Ammon's horn (tissue), 1 donor: ENCODE data around the gene NRXN2.

Experiments used
- DNase-seq: peaks from one replicate; pipeline ENCODE4 v3.0.0-alpha.2; 2016; ENCODE audit warnings: low spot score

Gene NRXN2

DNA sequence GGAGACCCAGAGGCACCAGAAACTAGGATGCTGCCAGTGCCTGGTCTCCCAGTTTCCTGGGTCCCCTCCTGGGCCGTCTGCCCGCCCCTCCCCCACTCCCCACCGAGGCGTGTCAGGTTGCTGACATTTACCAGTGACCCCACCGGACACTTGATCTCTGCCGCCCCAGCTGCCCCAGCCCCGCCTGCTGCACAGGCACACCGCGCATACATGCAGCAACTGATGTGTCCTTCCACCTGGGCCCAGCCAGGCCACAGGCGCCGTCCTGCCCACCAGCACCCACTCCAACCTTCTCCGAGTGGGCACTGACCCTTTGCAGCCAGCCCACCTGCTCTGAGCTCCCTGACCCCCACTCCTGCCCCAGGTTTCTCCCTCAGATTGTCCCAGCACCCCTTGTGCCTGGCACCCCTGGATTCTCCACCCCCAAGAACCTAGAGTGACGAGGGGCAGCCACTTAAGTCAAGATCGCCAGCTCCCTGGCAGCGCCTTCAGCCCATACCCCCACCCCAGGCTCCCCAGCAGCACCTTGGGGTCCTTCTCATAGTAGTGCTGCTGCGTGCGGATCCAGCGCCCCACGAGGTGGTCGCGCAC is 36.2 kb upstream of the NRXN2 start:
- no peak for DNase-seq

GRCh38 chr11:64758330-64759079 is 35.5 kb upstream of the NRXN2 start:
- DNase-seq = no peak

- no peak for DNase-seq
Measured at GRCh38 chr11:64757549-64758329, 34.7 kb upstream of the NRXN2 start.

GRCh38 chr11:64755681-64756361 is 32.8 kb upstream of the NRXN2 start:
- no peak for DNase-seq

DNA sequence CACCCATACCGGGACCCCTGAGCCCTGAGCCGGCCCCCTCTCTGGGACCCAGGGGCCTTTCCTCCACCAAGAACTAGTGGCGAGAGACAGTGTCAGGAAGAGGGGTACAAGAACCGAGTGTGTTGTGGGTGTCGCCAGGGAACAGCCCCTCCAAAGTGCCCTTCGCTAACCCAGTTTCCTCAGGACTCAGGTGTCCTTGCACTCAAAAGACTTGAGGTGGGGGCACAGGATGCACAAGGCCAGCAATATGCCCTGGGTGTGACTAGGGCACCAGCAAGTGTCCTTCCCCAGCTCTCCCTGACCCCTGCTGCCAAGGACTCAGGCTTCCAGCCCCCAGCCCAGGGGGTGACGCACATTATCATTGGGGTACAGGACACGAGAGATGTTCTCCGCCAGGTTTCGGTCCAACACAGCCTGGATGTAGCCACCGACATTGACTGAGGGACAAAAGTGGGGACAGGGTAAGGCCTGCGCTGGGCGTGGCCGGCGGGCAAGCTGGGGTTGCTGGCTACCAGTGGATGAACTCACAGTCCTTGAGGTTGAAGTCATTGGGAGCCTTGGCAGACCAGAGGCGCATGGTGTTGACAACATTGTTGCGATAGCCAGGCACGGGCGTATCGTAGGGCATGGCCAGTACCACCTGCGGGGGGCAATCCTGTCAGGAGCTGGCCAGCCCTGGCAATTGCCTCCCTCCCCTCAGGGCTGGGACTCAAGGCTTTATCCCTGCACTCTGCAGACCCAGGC is 32.1 kb upstream of the NRXN2 start:
- DNase-seq = no peak

DNA sequence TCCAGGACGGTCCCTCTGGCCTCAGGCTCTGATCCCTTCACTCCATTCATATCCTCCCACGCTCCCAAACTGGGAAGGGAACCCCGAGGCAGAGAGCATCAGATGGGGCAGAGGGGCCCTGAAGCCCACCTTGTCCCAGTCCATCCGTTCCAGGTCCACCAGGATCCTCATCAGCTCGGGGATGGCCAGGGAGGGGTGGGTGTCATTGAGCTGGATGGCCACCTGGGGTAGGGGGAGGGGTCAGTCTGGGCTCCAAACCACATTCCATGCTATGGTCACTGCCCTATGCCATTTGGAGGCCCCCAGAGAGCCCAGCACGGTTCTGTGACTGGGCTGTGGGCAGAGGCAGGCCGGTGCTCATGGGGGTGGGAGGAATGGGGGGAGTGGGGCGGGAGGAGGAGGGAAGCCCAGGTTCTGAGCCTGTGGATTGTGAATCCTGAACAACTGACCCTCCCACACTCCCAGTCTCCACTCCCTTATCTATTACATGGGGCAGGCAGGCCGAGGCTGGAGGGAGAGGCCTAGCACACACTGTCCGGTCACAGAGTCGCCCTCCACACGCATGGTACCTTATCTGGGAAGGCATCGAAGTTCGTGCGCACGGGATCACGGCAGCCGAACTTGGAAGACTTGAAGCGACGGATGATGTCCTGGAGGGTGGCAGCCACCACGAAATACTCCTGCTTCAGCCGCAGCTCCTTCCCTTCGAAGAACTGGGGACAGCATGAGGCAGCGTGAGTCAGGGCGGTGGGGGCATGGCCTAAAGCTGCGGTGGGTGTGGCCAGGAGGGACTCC is 31.3 kb upstream of the NRXN2 start:
- no peak for DNase-seq

- no peak for DNase-seq
Measured at GRCh38 chr11:64753380-64754123, 30.6 kb upstream of the NRXN2 start.

DNA sequence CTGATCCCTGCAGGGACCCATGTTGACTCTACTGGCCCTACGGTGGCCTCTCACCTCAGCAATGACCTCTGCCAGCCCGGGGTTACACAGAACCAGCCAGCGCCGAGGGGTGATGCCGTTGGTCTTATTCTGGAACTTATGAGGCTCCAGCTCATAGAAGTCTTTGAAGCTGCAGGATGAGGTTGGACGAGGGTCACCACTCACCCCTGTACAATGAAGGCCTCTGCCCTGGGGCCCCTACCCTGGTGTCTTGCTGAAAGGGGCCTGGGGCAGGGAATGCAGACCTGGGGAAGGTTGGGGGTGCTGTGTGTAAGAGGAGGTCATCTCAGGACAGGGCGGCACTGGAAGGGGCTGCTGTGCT is 30.0 kb upstream of the NRXN2 start:
- DNase-seq = no peak

DNA sequence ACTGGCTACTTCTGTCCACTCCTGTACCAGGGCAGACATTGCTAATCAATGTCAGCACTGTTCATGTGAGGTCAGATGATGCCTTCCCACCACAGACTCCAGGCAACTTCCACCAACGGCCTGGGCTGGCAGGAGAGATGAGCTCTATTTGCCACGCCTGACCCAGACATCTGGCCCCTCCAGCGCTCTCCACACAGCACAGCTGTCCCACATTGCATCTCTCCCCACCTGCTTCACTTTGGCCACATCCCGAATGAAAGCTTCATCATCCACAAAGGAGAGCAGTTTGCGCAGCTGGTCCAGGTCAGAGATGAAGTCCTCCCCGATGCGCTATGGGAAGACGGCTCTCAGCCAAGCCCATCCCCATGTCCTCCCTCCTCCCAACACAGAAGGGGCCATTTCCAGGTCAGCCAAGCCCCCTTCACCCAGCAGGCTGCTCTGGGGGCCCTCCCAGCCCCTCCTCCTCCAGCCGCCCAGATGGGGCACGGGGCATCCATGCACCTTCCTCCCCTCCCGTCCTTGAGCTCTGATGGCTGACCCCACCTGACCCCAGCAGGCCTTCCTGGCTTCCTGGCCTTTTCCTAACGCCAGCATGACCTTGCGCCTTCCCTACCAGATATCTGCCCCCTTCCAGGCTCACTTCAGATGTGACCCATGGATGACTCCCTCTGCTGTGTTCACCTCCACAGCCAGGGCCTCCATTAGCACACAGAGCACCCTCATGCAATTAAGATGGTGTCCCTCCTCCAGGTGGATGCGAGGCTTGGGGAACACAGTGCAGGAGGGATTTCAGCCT is 29.4 kb upstream of the NRXN2 start:
- DNase-seq = no peak

GRCh38 chr11:64751580-64751979 is 28.6 kb upstream of the NRXN2 start:
- no peak for DNase-seq

- DNase-seq = no peak
Measured at GRCh38 chr11:64751136-64751535, 28.1 kb upstream of the NRXN2 start.

DNA sequence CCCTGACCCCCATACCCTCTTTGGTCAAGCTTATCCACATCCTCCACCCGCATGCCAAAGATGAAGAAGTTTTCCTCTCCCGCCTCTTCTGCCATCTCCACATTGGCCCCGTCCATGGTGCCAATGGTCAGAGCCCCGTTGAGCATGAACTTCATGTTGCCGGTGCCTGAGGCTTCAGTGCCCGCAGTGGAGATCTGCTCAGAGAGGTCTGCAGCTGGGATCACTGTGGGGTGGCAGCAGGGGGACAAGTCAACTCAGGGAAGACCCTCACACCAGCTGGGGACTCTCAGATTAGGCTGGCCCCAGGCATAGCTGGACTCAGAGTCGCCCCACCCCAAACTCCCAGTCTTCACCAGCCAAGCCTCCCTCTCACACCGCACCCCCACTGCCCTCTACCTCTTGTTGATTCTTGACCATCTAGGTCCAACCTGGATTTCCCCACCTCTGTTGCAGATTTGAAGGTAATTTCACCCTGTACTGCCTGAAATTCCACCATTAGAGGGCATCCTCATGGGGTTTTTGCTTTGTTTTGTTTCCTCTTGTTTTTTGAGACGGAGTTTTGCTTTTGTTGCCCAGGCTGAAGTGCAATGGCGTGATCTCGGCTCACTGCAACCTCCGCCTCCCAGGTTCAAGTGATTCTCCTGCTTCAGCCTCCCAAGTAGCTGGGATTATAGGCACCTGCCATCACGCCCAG is 27.5 kb upstream of the NRXN2 start:
- DNase-seq = no peak

DNA sequence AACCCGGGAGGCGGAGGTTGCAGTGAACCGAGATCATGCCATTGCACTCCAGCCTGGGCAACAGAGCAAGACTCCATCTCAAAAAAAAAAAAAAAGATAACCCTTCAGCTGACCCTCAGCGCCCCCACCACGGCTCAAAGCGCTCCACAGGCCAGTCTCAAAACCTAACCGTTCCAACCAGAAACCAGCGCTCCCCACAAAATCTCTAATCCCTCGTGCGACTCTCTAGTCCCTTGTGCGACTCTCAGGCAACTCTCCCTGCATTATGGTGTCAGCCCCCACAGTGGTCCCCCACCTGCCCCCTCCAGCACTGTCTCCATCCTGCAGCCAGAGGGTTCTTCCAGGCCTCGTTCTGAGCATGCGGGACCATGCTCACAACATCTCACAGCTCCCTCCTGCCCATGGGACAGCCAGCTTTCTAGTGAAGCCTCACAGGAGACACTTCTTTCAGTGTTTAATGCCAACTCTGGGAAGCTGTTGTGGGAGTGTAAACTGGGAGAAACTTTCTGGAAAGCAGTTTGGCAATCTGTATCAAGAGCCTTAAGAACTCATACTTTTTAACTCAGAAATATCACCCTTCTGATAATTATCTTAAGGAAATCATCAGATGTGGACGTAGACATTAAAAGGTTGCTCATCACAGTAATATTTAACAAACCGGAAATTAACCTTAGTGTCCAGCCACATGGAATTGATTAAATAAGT is 25.1 kb upstream of the NRXN2 start:
- DNase-seq = no peak

GRCh38 chr11:64746486-64746885 is 23.5 kb upstream of the NRXN2 start:
- no peak for DNase-seq

DNA sequence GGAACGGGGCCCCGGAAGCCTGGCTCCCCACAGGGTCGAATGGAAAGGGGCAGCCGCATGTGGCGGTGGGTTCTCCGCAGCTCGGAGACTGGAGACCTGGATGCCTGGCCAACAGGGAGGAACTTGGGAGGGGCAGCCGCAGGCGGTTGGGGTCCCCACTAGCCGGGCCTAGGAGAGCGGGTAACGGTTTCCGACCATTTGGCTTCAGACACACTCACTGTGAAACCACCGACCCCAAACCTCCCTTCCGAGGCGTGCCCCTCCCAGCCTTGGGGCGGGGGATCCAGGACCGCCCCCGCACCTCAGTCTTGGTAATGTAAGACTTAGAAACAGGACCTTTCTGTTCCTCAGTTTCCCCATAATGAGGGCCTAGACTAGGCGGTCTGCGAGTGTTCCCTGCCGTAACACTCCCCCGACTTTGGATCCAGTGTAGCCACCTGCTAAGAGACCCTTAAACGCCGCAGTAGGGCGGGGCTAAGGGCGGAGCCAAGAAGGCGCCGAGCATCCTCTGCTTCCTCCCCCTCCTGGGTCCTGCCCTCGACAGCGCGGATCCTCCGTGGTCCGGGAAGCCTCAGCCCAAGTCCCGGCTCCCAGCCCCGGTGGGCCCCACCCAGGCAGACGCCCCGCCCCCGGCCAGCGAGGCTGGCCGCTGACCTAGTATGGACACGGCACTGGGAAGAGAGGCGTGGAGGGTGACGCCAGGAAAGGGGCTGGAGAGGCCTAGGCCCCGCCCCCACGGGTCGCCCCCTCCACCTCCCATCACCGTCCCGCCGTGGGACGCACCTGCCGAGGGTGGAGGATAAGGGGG is 22.7 kb upstream of the NRXN2 start:
- peak; percentile 68 for DNase-seq

DNA sequence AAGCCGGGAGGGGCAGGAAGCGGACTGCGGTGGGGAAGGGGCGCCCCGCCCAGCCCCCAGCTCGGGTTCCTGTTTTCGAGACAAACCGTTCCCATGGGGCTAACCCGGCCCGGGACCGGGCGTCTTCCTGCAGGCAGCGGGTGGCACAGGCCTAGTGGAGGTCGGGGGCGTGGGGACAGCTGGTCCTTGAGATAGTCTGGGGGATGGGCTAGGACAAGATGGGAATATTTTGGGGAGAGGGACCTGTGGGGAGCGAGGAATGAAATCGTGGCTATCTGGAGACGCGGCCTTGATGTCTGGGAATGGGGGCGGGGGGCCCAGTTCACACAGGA is 22.2 kb upstream of the NRXN2 start:
- DNase-seq = no peak

DNA sequence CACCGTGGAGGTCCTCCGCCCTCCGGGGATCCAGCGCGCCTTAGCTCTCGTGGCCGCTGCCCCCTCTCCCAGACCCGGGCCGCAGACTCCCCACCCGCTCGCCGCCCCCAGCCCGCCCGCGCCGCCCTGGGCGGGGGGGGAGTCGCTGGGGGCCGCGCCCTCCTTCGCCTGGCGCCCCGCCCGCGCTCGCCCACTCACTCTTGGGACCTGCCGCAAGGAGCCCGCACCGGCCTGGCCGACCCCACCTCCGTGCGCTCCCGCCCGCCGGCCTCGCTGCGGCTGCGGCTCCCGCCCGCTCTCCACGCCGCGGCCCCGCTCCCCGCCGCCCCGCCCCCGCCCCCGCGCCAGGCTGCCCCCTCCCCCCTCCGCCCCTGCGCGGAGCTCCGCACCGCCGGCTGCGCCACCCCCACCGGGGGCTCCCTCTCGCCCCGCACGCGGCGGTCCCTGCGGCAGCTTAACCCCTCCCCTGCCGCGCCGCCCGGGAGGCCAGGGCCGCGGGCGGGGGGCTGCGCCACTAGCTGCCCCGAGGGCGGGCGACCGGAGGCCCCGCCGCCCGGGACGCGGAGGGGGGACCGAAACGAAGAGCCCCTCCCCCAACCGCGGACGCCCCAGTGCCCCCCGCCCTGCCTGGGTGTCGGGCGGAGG is 21.7 kb upstream of the NRXN2 start:
- DNase-seq = no peak
